Right lobe of liver (tissue), 4 donors: Measurements from ENCODE around the gene DDX18.

ENCODE experiments used
- POLR2A ChIP-seq: fragments of 450-650 bp; IDR thresholded peaks from one replicate; pipeline ENCODE4 v1.6.1; 2017; ENCODE audit warnings: antibody characterized with exemption, mild to moderate bottlenecking
- TF ChIP-seq, protein P1 (sequence below), 4 donors: fragments of 200-600 bp in 3 of 4; fragments of 450-650 bp in 1 of 4; IDR thresholded peaks; one replicate each; pipeline versions ENCODE4 v1.5.1 to v1.8.0; 2016 to 2022; ENCODE audit warnings: antibody characterized with exemption in 4 of 4, mild to moderate bottlenecking in 2 of 4
- donor health status: DM: no; HTN: no; CAD: no.
- donor health status: DM: no; HTN: no; CAD: no.
- donor health status: DM: no; HTN: yes; CAD: no.

DNA sequence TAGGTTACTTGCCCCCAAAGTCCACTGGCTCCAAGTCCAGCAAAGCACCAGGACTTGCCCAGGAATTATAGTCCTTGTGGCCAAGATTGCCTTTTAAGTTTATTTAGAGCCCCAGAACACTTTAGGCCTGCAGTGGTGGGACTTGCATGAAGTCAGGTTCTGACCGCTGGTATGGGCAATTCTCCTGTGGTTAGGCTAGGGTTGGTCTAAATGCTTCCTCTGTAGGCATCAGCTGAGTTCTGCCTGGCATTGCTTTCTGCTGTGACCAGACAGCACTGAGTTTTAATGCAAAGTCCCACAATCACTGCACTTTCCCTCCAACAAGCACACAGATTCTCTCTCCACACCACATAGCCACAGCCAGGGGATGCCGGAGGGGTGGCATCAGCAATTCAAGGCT, 64.5 kb downstream of the DDX18 start:
- TF ChIP-seq, protein P1, sequence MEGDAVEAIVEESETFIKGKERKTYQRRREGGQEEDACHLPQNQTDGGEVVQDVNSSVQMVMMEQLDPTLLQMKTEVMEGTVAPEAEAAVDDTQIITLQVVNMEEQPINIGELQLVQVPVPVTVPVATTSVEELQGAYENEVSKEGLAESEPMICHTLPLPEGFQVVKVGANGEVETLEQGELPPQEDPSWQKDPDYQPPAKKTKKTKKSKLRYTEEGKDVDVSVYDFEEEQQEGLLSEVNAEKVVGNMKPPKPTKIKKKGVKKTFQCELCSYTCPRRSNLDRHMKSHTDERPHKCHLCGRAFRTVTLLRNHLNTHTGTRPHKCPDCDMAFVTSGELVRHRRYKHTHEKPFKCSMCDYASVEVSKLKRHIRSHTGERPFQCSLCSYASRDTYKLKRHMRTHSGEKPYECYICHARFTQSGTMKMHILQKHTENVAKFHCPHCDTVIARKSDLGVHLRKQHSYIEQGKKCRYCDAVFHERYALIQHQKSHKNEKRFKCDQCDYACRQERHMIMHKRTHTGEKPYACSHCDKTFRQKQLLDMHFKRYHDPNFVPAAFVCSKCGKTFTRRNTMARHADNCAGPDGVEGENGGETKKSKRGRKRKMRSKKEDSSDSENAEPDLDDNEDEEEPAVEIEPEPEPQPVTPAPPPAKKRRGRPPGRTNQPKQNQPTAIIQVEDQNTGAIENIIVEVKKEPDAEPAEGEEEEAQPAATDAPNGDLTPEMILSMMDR (IDR thresholded peaks at IDR 0.05) = no peak
- no peak for TF ChIP-seq POLR2A
